Naive thymus-derived CD4-positive, alpha-beta T cell (primary cell): Measurements from ENCODE around the gene IARS2. TPM values are rescaled to one million over a fixed set of nuclear protein-coding genes. Genes with fewer than 3 reads are reported as not detected.
"Not testable (repeated sequence)": the region's sequence is repeated elsewhere in the genome, so short reads cannot be mapped to it uniquely, and the experiment has no call there.

Source experiments
- ATAC-seq: fragments of 150-1000 bp; cut with Tn5 transposase; 2 replicates; pipeline ENCODE4 v1.10.0; 2021; ENCODE audit warnings: mild to moderate bottlenecking, moderate library complexity
- CTCF ChIA-PET: fragments of 350-600 bp; sonication (Branson Sonifier 250); formaldehyde crosslinking; loops from one replicate; lab custom pipeline; 2021; ENCODE audit warnings: antibody characterized with exemption; lab: Charles Lee
- POLR2A ChIA-PET: fragments of 350-600 bp; sonication (Branson Sonifier 250); formaldehyde crosslinking; loops from one replicate; lab custom pipeline; 2021; ENCODE audit warnings: antibody characterized with exemption, inconsistent platforms; lab: Charles Lee
- DNase-seq, 9 donors: peaks; one replicate each; pipeline versions ENCODE4 v3.0.0 to v3.0.0-alpha.2; 2020 to 2022; ENCODE audit warnings: mixed read lengths in 1 of 9
- H3K27ac ChIP-seq: one replicate; pipeline ENCODE4 v1.7.0; 2013; ENCODE audit warnings: mild to moderate bottlenecking, low read depth, low read length, moderate library complexity
- H3K27me3 ChIP-seq, 2 donors: one replicate each; pipeline ENCODE4 v1.7.0; 2013; ENCODE audit warnings: low read length in 2 of 2, mild to moderate bottlenecking in 2 of 2, moderate library complexity in 2 of 2; ENCODE audit not compliant: control insufficient read depth in 2 of 2, insufficient read depth in 2 of 2
- H3K36me3 ChIP-seq, 3 experiments: 1 replicate in 2 of 3; 2 replicates in 1 of 3; pipeline ENCODE4 v1.7.0; 2013; ENCODE audit warnings: low read length in 3 of 3, mild to moderate bottlenecking in 3 of 3, moderate library complexity in 1 of 3; ENCODE audit not compliant: insufficient read depth in 3 of 3, control insufficient read depth in 2 of 3
- H3K4me1 ChIP-seq, 2 donors: one replicate each; pipeline ENCODE4 v1.7.0; 2013; ENCODE audit warnings: low read length in 2 of 2, mild to moderate bottlenecking in 2 of 2, moderate library complexity in 1 of 2; ENCODE audit not compliant: control insufficient read depth in 2 of 2, insufficient read depth in 2 of 2
- H3K4me3 ChIP-seq: 2 replicates; pipeline ENCODE4 v1.7.0; 2013; ENCODE audit warnings: mild to moderate bottlenecking, low read length
- H3K9me3 ChIP-seq, 3 experiments: 1 replicate in 2 of 3; 2 replicates in 1 of 3; pipeline ENCODE4 v1.7.0; 2013; ENCODE audit warnings: low read length in 3 of 3; ENCODE audit not compliant: control insufficient read depth in 2 of 3
- H3K27ac Mint-ChIP-seq, 9 donors: one replicate each; pipeline ENCODE4 v1.8.0; 2020 to 2022; ENCODE audit warnings: mixed read lengths in 9 of 9, mild to moderate bottlenecking in 8 of 9, moderate library complexity in 5 of 9, inconsistent platforms in 2 of 9
- H3K27me3 Mint-ChIP-seq, 5 donors: one replicate each; pipeline ENCODE4 v1.8.0; 2021 to 2022; ENCODE audit warnings: mixed read lengths in 5 of 5, mild to moderate bottlenecking in 1 of 5
- H3K36me3 Mint-ChIP-seq, 5 donors: one replicate each; pipeline ENCODE4 v1.8.0; 2020 to 2022; ENCODE audit warnings: mixed read lengths in 5 of 5, mild to moderate bottlenecking in 3 of 5, inconsistent platforms in 1 of 5
- H3K4me1 Mint-ChIP-seq, 7 donors: one replicate each; pipeline ENCODE4 v1.8.0; 2020 to 2022; ENCODE audit warnings: mixed read lengths in 7 of 7, mild to moderate bottlenecking in 3 of 7, inconsistent platforms in 1 of 7
- H3K4me3 Mint-ChIP-seq, 10 donors: one replicate each; pipeline ENCODE4 v1.8.0; 2020 to 2022; ENCODE audit warnings: mild to moderate bottlenecking in 10 of 10, mixed read lengths in 10 of 10, moderate library complexity in 6 of 10, inconsistent platforms in 2 of 10
- H3K9me3 Mint-ChIP-seq, 11 donors: one replicate each; pipeline ENCODE4 v1.8.0; 2020 to 2022; ENCODE audit warnings: mixed read lengths in 11 of 11, mild to moderate bottlenecking in 4 of 11, inconsistent platforms in 1 of 11, moderate library complexity in 1 of 11
- intact Hi-C, 2 donors: fragments of 100-400 bp; cut with micrococcal nuclease; formaldehyde crosslinking; loops; one replicate each; pipeline ENCODE4 v1.15.1; 2023
- polyA plus RNA-seq, 2 donors: library from polyadenylated mRNA; unstranded; fragments of 300-500 nt; fragmentation: Illumina TruSeq; gene quantifications; one replicate each; pipeline ENCODE4 v1.2.3, GENCODE V29; 2021
- total RNA-seq, 6 experiments: library from RNA in 5 of 6; stranded (reverse) in 5 of 6; gene quantifications; 1 replicate in 5 of 6; 2 replicates in 1 of 6; pipeline ENCODE4 v1.2.3 and lab custom pipeline; 2021 to 2026

Gene IARS2
- total and polyA plus RNA-seq, 7 experiments from 2014 or later: 27.2 to 85.1 (median 45.8) TPM

GRCh38 chr1:220084460-220084859 lies 9.5 kb upstream of the IARS2 start:
- peaks cover 6 to 29% (median 18%) of the 10 kb centered on the region in 5 donors for H3K36me3 Mint-ChIP-seq
- Histone ChIP-seq H3K36me3 (peaks cover 0 to 6% (median 0%) of the 10 kb centered on the region in 3 experiments), H3K4me1 (peaks cover 0 to 5% of the 10 kb centered on the region in 2 donors), H3K27ac (no peak overlapping the region), H3K4me3 (no peak overlapping the region), H3K27me3 (no peaks in the 10 kb centered on the region), H3K9me3 (no peaks in the 10 kb centered on the region)
- ChIA-PET CTCF (no interaction called here), POLR2A (interaction anchor here (1.2 kb wide), 1 partner anchor 10 kb away, joined by 4 read pairs; the partner anchor contains the start of gene IARS2)
- H3K27ac Mint-ChIP-seq: no peak overlapping the region
- DNase-seq: no peak
- H3K4me3 Mint-ChIP-seq: no peak overlapping the region
- peaks cover 2 to 40% (median 24%) of the 10 kb centered on the region in 7 donors for H3K4me1 Mint-ChIP-seq
- H3K9me3 Mint-ChIP-seq: peaks cover 0 to 1% (median 0%) of the 10 kb centered on the region in 11 donors
- H3K27me3 Mint-ChIP-seq: no peaks in the 10 kb centered on the region
- intact Hi-C loops: no loop called here
- ATAC-seq: no peak

- H3K4me3 Mint-ChIP-seq, H3K27me3 Mint-ChIP-seq, intact Hi-C loops, H3K36me3 ChIP-seq, H3K27me3 ChIP-seq, POLR2A ChIA-PET, H3K4me3 ChIP-seq, H3K9me3 Mint-ChIP-seq, CTCF ChIA-PET, H3K9me3 ChIP-seq, H3K27ac ChIP-seq, DNase-seq, H3K27ac Mint-ChIP-seq, ATAC-seq, H3K4me1 ChIP-seq: not testable (repeated sequence)
- Mint-ChIP-seq H3K36me3 (peaks cover 0 to 16% (median 9%) of the 10 kb centered on the region in 5 donors), H3K4me1 (peaks cover 0 to 41% (median 28%) of the 10 kb centered on the region in 7 donors)
Observed at GRCh38 chr1:220086261-220086686, 7.7 kb upstream of the IARS2 start.

GRCh38 chr1:220089650-220090556 lies 4.0 kb upstream of the IARS2 start, which contains the start of gene BPNT1:
Gene BPNT1 (minus strand): TSS chr1:220089788. CDS start chr1:220079846, 9,942 bp downstream.
- peak; percentile 90 to 99 (median 97) for DNase-seq
- ATAC-seq: peak; percentile 87
- Histone ChIP-seq H3K4me3 (peak within 1 kb of the TSS; percentile 83), H3K36me3 (peaks cover 0 to 6% (median 0%) of the 10 kb centered on the region in 3 experiments), H3K27me3 (no peaks in the 10 kb centered on the region), H3K4me1 (peaks cover 9 to 13% of the 10 kb centered on the region in 2 donors), H3K27ac (peak within 1 kb of the TSS; percentile 72), H3K9me3 (no peaks in the 10 kb centered on the region)
- Mint-ChIP-seq H3K9me3 (no peaks in the 10 kb centered on the region), H3K4me1 (peaks cover 0 to 42% (median 36%) of the 10 kb centered on the region in 7 donors), H3K4me3 (peak within 1 kb of the TSS; percentile 88 to 100 (median 94)), H3K27ac (peak within 1 kb of the TSS; percentile 86 to 97 (median 94)), H3K27me3 (peaks cover 0 to 2% (median 0%) of the 10 kb centered on the region in 5 donors), H3K36me3 (peaks cover 0 to 5% (median 3%) of the 10 kb centered on the region in 5 donors)
- ChIA-PET CTCF (interaction anchor here (0.7 to 0.9 kb wide), 3 partner anchors 43 to 54 kb away, joined by 3 to 4 read pairs (median 3); no protein-coding TSS in a partner anchor), POLR2A (interaction anchor here (0.6 to 1.8 kb wide), 6 partner anchors 10 to 183 kb away, joined by 3 to 8 read pairs (median 4); partner anchors contain the start of genes EPRS1 and RAB3GAP2)
- intact Hi-C loops: loop anchor here (1.0 kb wide), 3 partner anchors 44 to 1805 kb away; partner anchors contain the start of genes EPRS1 (in 2 of the 2), RAB3GAP2 (in 2 of the 2) and RRP15 (in 2 of the 2)

GRCh38 chr1:220092694-220093093 lies 1.2 kb upstream of the IARS2 start:
- Mint-ChIP-seq H3K36me3 (peaks cover 0 to 11% (median 5%) of the 10 kb centered on the region in 5 donors), H3K4me1 (peaks cover 10 to 53% (median 39%) of the 10 kb centered on the region in 7 donors), H3K27me3 (peaks cover 0 to 2% (median 0%) of the 10 kb centered on the region in 5 donors), H3K9me3 (no peaks in the 10 kb centered on the region), H3K4me3 (peak overlapping the region in 6 of 10 donors; percentile 12 to 78 (median 63)), H3K27ac (peak overlapping the region in 4 of 9 donors; percentile 14 to 85 (median 74))
- H3K9me3 ChIP-seq: no peaks in the 10 kb centered on the region
- DNase-seq: no peak
- H3K4me1 ChIP-seq: peaks cover 14 to 23% of the 10 kb centered on the region in 2 donors
- no peaks in the 10 kb centered on the region for H3K27me3 ChIP-seq
- CTCF ChIA-PET: no interaction called here
- POLR2A ChIA-PET: interaction anchor here (0.5 to 1.3 kb wide), 2 partner anchors 44 to 45 kb away, joined by 3 to 4 read pairs; no protein-coding TSS in a partner anchor
- intact Hi-C loops: no loop called here
- peak overlapping the region; percentile 59 for H3K27ac ChIP-seq
- no peak overlapping the region for H3K4me3 ChIP-seq
- no peak for ATAC-seq
- peaks cover 0 to 9% (median 0%) of the 10 kb centered on the region in 3 experiments for H3K36me3 ChIP-seq

GRCh38 chr1:220093361-220094015 lies 444 bp upstream of the IARS2 start:
- ATAC-seq: no peak

More at GRCh38 chr1:220093361-220094015, 444 bp upstream of the IARS2 start:
- ChIA-PET CTCF (interaction anchor here (0.6 kb wide), 1 partner anchor 44 kb away, joined by 4 read pairs; no protein-coding TSS in a partner anchor), POLR2A (interaction anchor here (0.5 to 1.8 kb wide), 5 partner anchors 8 to 68 kb away, joined by 3 to 7 read pairs (median 4); no protein-coding TSS in a partner anchor)
- Mint-ChIP-seq H3K27ac (peak overlapping the region in 8 of 9 donors; percentile 21 to 88 (median 74)), H3K27me3 (peaks cover 0 to 2% (median 0%) of the 10 kb centered on the region in 5 donors), H3K9me3 (no peaks in the 10 kb centered on the region), H3K4me3 (peak overlapping the region in 9 of 10 donors; percentile 26 to 78 (median 68)), H3K36me3 (peaks cover 0 to 15% (median 10%) of the 10 kb centered on the region in 5 donors), H3K4me1 (peaks cover 15 to 56% (median 44%) of the 10 kb centered on the region in 7 donors)
- H3K27ac ChIP-seq: peak overlapping the region; percentile 59
- H3K27me3 ChIP-seq: no peaks in the 10 kb centered on the region
- DNase-seq: no peak
- no peaks in the 10 kb centered on the region for H3K9me3 ChIP-seq
- H3K4me3 ChIP-seq: peak overlapping the region; percentile 32
- peaks cover 14 to 23% of the 10 kb centered on the region in 2 donors for H3K4me1 ChIP-seq
- intact Hi-C loops: loop anchor here (1.0 kb wide), 3 partner anchors 8 to 179 kb away; partner anchors contain the start of genes EPRS1 (in 2 of the 2) and RAB3GAP2 (in 2 of the 2)
- peaks cover 0 to 14% (median 0%) of the 10 kb centered on the region in 3 experiments for H3K36me3 ChIP-seq
